IMR-90 (cell line): ENCODE measurements around the gene NEK9. TPM values are rescaled to one million over a fixed set of nuclear protein-coding genes. Genes with fewer than 3 reads are reported as not detected.

Experiments
- ATAC-seq: fragments of 200-7000 bp; cut with Tn5 transposase; 2 replicates; pipeline ENCODE4 v1.9.1; 2020; ENCODE audit warnings: low read depth, mild to moderate bottlenecking, moderate library complexity
- BruUV-seq: library from RNA; stranded (reverse); fragments of 400-500 nt; replicated peaks from 2 replicates; lab custom pipeline; 2021; lab: Mats Ljungman, UMichigan
- CTCF ChIA-PET: fragments of 300-600 bp; formaldehyde crosslinking; extraction: SDS; loops from one replicate; lab custom pipeline; 2021; ENCODE audit warnings: antibody characterized with exemption; lab: Yijun Ruan, JAX
- POLR2A ChIA-PET: fragments of 300-600 bp; sonication (Branson Sonifier 250); formaldehyde crosslinking; loops from one replicate; lab custom pipeline; 2022; ENCODE audit warnings: antibody characterized with exemption; ENCODE audit not compliant: unreplicated experiment; lab: Charles Lee
- DNase-seq: peaks from one replicate; pipeline ENCODE4 v3.0.0; 2013
- H2AFZ ChIP-seq: replicated peaks from 2 replicates; pipeline ENCODE3; 2013; ENCODE audit warnings: low read length, mild to moderate bottlenecking; ENCODE audit not compliant: poor library complexity
- H2AK5ac ChIP-seq: 2 replicates; pipeline ENCODE4 v1.6.1; 2013; ENCODE audit warnings: low read depth, low read length, inconsistent platforms
- H2AK9ac ChIP-seq: replicated peaks from 2 replicates; pipeline ENCODE3; 2013; ENCODE audit warnings: mild to moderate bottlenecking, low read depth, low read length, moderate library complexity; ENCODE audit not compliant: poor library complexity
- H2BK120ac ChIP-seq: 2 replicates; pipeline ENCODE4 v1.6.1; 2013; ENCODE audit warnings: low read depth, low read length, inconsistent platforms
- H2BK15ac ChIP-seq: 3 replicates; pipeline ENCODE4 v1.6.1; 2013; ENCODE audit warnings: low read depth, low read length, inconsistent platforms
- H2BK20ac ChIP-seq: 2 replicates; pipeline ENCODE4 v1.6.1; 2013; ENCODE audit warnings: low read depth, mild to moderate bottlenecking, inconsistent platforms, low read length, moderate library complexity
- H2BK5ac ChIP-seq: 2 replicates; pipeline ENCODE4 v1.6.1; 2013; ENCODE audit warnings: mild to moderate bottlenecking, low read depth, low read length, inconsistent platforms; ENCODE audit not compliant: poor library complexity, severe bottlenecking
- H3K14ac ChIP-seq: replicated peaks from 2 replicates; pipeline ENCODE4 v1.6.1; 2013; ENCODE audit warnings: low read depth, low read length, inconsistent platforms
- H3K18ac ChIP-seq: 2 replicates; pipeline ENCODE4 v1.6.1; 2013; ENCODE audit warnings: low read depth, low read length, control low read depth
- H3K23ac ChIP-seq: 2 replicates; pipeline ENCODE4 v1.6.1; 2013; ENCODE audit warnings: low read depth, low read length, inconsistent platforms
- H3K27ac ChIP-seq: 2 replicates; pipeline ENCODE4 v1.5.1; 2013; ENCODE audit warnings: mild to moderate bottlenecking, control low read depth, low read length; ENCODE audit not compliant: insufficient read depth
- H3K27me3 ChIP-seq: 2 replicates; pipeline ENCODE4 v1.6.1; 2013; ENCODE audit warnings: low read length; ENCODE audit not compliant: control insufficient read depth, insufficient read depth
- H3K36me3 ChIP-seq: 2 replicates; pipeline ENCODE4 v1.6.1; 2013; ENCODE audit warnings: low read length, mixed read lengths; ENCODE audit not compliant: control insufficient read depth, insufficient read depth
- H3K4ac ChIP-seq: 2 replicates; pipeline ENCODE4 v1.6.1; 2013; ENCODE audit warnings: low read depth, low read length, inconsistent platforms
- H3K4me1 ChIP-seq: 2 replicates; pipeline ENCODE4 v1.6.1; 2013; ENCODE audit warnings: low read length, mixed read lengths; ENCODE audit not compliant: control insufficient read depth, insufficient read depth
- H3K4me2 ChIP-seq: 2 replicates; pipeline ENCODE4 v1.6.1; 2013; ENCODE audit warnings: low read depth, mild to moderate bottlenecking, control low read depth, low read length, moderate library complexity
- H3K4me3 ChIP-seq: 2 replicates; pipeline ENCODE4 v1.5.1; 2013; ENCODE audit warnings: low read depth, mild to moderate bottlenecking, control low read depth, low read length, moderate library complexity; ENCODE audit not compliant: insufficient read depth
- H3K56ac ChIP-seq: 2 replicates; pipeline ENCODE4 v1.6.1; 2013; ENCODE audit warnings: low read length, inconsistent platforms; ENCODE audit not compliant: insufficient read depth; ENCODE audit errors: extremely low read depth
- H3K79me1 ChIP-seq, 2 experiments: 2 replicates each; pipeline ENCODE4 v1.6.1; 2013; ENCODE audit warnings: low read length in 2 of 2, inconsistent platforms in 1 of 2, low read depth in 1 of 2
- H3K9ac ChIP-seq: 2 replicates; pipeline ENCODE4 v1.6.1; 2013; ENCODE audit warnings: low read depth, low read length, control low read depth
- H3K9me1 ChIP-seq: 2 replicates; pipeline ENCODE4 v1.6.1; 2013; ENCODE audit warnings: low read length, inconsistent platforms; ENCODE audit not compliant: insufficient read depth
- H3K9me3 ChIP-seq: 2 replicates; pipeline ENCODE4 v1.6.1; 2013; ENCODE audit warnings: low read length; ENCODE audit not compliant: control insufficient read depth, insufficient read depth
- H4K20me1 ChIP-seq: 2 replicates; pipeline ENCODE4 v1.6.1; 2013; ENCODE audit warnings: low read length, inconsistent platforms; ENCODE audit not compliant: insufficient read depth
- H4K5ac ChIP-seq: 2 replicates; pipeline ENCODE4 v1.6.1; 2013; ENCODE audit warnings: mild to moderate bottlenecking, low read depth, low read length, control low read depth
- H4K8ac ChIP-seq, 2 experiments: 2 replicates each; pipeline ENCODE4 v1.6.1; 2013; ENCODE audit warnings: low read depth in 2 of 2, low read length in 2 of 2, control low read depth in 1 of 2, inconsistent platforms in 1 of 2
- H4K91ac ChIP-seq: 2 replicates; pipeline ENCODE4 v1.6.1; 2013; ENCODE audit warnings: low read depth, low read length, inconsistent platforms; ENCODE audit not compliant: insufficient read depth
- CEBPB ChIP-seq: IDR thresholded peaks from 2 replicates; pipeline ENCODE4 v1.6.1; 2012; ENCODE audit warnings: low read depth, low read length, improper control_type of control experiment
- CTCF ChIP-seq: conservative IDR thresholded peaks from 2 replicates; pipeline ENCODE4 v1.5.1; 2012; ENCODE audit warnings: mild to moderate bottlenecking, low read depth, low read length, improper control_type of control experiment
- MAZ ChIP-seq: IDR thresholded peaks from 2 replicates; pipeline ENCODE4 v1.6.1; 2012; ENCODE audit warnings: low read depth, mild to moderate bottlenecking, low read length, improper control_type of control experiment, moderate library complexity, borderline replicate concordance
- RAD21 ChIP-seq: IDR thresholded peaks from 2 replicates; pipeline ENCODE4 v1.6.1; 2012; ENCODE audit warnings: low read length, improper control_type of control experiment
- RFX5 ChIP-seq: IDR thresholded peaks from 2 replicates; pipeline ENCODE4 v1.8.0; 2012; ENCODE audit warnings: low read depth, mild to moderate bottlenecking, low read length, moderate library complexity
- SMC3 ChIP-seq: fragments of 150-350 bp; IDR thresholded peaks from 2 replicates; pipeline ENCODE4 v1.6.1; 2016; ENCODE audit warnings: low read depth, mild to moderate bottlenecking, antibody characterized with exemption, low read length, moderate library complexity
- WGBS, 2 experiments: methylation state at CpG; one replicate each; pipeline versions ENCODE4 v1.1.5 to v1.1.7; 2013; ENCODE audit warnings: missing lambda C conversion rate in 2 of 2; ENCODE audit not compliant: insufficient read length in 1 of 2; ENCODE audit errors: extremely low coverage in 2 of 2; 5-methylcytosine and 5-hydroxymethylcytosine counted together
- dilution Hi-C: fragments of 300-500 bp; cut with HindIII; formaldehyde crosslinking; loops from one replicate; pipeline ENCODE4 v1.14.3; 2018; ENCODE audit warnings: low sequenced_read_pairs; ENCODE audit not compliant: unreplicated experiment
- in situ Hi-C: fragments of 300-500 bp; cut with MboI; formaldehyde crosslinking; loops from 3 replicates; pipeline ENCODE4 v1.14.3; 2019; ENCODE audit warnings: low sequenced_read_pairs, inconsistent platforms, mixed read lengths
- intact Hi-C: fragments of 100-400 bp; cut with micrococcal nuclease; formaldehyde crosslinking; loops from 2 replicates; pipeline ENCODE4 v1.10.0; 2022
- polyA plus RNA-seq, 3 experiments: library from polyadenylated mRNA; depleted of rRNA; stranded (reverse); fragments of >200 nt; gene quantifications; 2 replicates each; pipeline ENCODE4 v1.2.3, GENCODE V29; 2012; ENCODE audit warnings: low replicate concordance in 1 of 3
- total RNA-seq: library from RNA; depleted of rRNA; stranded (reverse); fragments of >200 nt; gene quantifications from 2 replicates; pipeline ENCODE4 v1.2.3, GENCODE V29; 2012

NEK9 gene
- total and polyA plus RNA-seq, 2 of the 4 experiments (the other 2 are of a cell fraction) = 22.9 to 23.2 TPM

- no peak overlapping the region for H3K18ac ChIP-seq
- H3K4me1 ChIP-seq = peaks cover 2% of the 10 kb centered on the region; the same call in 1 of the 2 replicates
- H4K91ac ChIP-seq = no peak overlapping the region
- no peak overlapping the region for H3K9ac ChIP-seq
- no peak overlapping the region for H2AK9ac ChIP-seq
- in situ Hi-C loops = no loop called here
- no peaks in the 10 kb centered on the region; the same call in 1 of the 2 replicates for H3K9me1 ChIP-seq
- H2AFZ ChIP-seq = no peak overlapping the region
- intact Hi-C loops = loop anchor here (5.0 kb wide), 1 partner anchor 130 kb away; the partner anchor contains the start of gene FOS
- H2BK15ac ChIP-seq = no peak overlapping the region
- no peak overlapping the region for H3K23ac ChIP-seq
- H3K56ac ChIP-seq = no peak overlapping the region
- dilution Hi-C loops = loop anchor here (25.0 kb wide), 1 partner anchor 165 kb away; no protein-coding TSS in a partner anchor
- H2BK120ac ChIP-seq = no peak overlapping the region
- no TSS peak for BruUV-seq
- peaks cover 10% of the 10 kb centered on the region; the same call in 1 of the 2 replicates for H4K20me1 ChIP-seq
- H3K36me3 ChIP-seq = peaks cover 4% of the 10 kb centered on the region
- H3K9me3 ChIP-seq = no peaks in the 10 kb centered on the region
- 86% methylated on average over 5 of the region's 13 CpGs; no CpG with 5 or more reads in 1 of the 2 experiments for WGBS, 2 experiments
- peaks cover 28 to 66% of the 10 kb centered on the region in 2 experiments for H3K79me1 ChIP-seq
- CTCF ChIA-PET = interaction anchor here (0.8 kb wide), 1 partner anchor 148 kb away, joined by 3 read pairs; no protein-coding TSS in a partner anchor
- H4K5ac ChIP-seq = no peak overlapping the region
- POLR2A ChIA-PET = interaction anchor here (0.6 kb wide), 1 partner anchor 794 kb away, joined by 15 read pairs; no protein-coding TSS in a partner anchor
- H4K8ac ChIP-seq = peak overlapping the region in 1 of 2 experiments; percentile 10; a peak in 1 of 4 replicates
- H3K4me2 ChIP-seq = no peak overlapping the region; the same call in 1 of the 2 replicates
- TF ChIP-seq RFX5 (no peak), CTCF (peak; percentile 48), MAZ (no peak), SMC3 (peak; percentile 23; the same call in 1 of the 2 replicates), CEBPB (no peak), RAD21 (peak; percentile 48)
- ATAC-seq (peak; percentile 93), DNase-seq (peak; percentile 72)
- no peaks in the 10 kb centered on the region for H3K27me3 ChIP-seq
- H3K14ac ChIP-seq = no peak overlapping the region
- no peak overlapping the region for H2BK20ac ChIP-seq
- H3K4me3 ChIP-seq = no peak overlapping the region
- peak overlapping the region; percentile 24; the same call in 1 of the 2 replicates for H3K27ac ChIP-seq
- H2BK5ac ChIP-seq = peak overlapping the region; percentile 41
- H2AK5ac ChIP-seq = no peak overlapping the region
- H3K4ac ChIP-seq = no peak overlapping the region
These were observed 20.7 kb upstream of the NEK9 start for GRCh38 chr14:75147423-75148071.
